ENCODE results near the gene OBP2B. TPM values are rescaled to one million over a fixed set of nuclear protein-coding genes. Genes with fewer than 3 reads are reported as not detected.
"Not testable (repeated sequence)": the region's sequence is repeated elsewhere in the genome, so short reads cannot be mapped to it uniquely, and the experiment has no call there.

The OBP2B gene
- total RNA-seq, 1 experiment from 2014 or later = not detected

- in situ Hi-C loops (cut with HindIII; ENCODE audit: low pct_unique_long_range_greater_than_20kb, low sequenced_read_pairs) = no loop called here
- no peak for DNase-seq (ENCODE audit: low read depth, low spot score)
Measured at GRCh38 chr9:133227242-133227860, 18.3 kb upstream of the OBP2B start.

- DNase-seq (ENCODE audit: low read depth, low spot score) = no peak
- in situ Hi-C loops (cut with HindIII; ENCODE audit: low pct_unique_long_range_greater_than_20kb, low sequenced_read_pairs) = no loop called here
Measured at GRCh38 chr9:133226219-133227171, 17.4 kb upstream of the OBP2B start.

- in situ Hi-C loops (cut with HindIII; ENCODE audit: low pct_unique_long_range_greater_than_20kb, low sequenced_read_pairs) = no loop called here
- DNase-seq (ENCODE audit: low read depth, low spot score) = no peak
Measured at GRCh38 chr9:133225171-133226011, 16.3 kb upstream of the OBP2B start.

- in situ Hi-C loops (cut with HindIII; ENCODE audit: low pct_unique_long_range_greater_than_20kb, low sequenced_read_pairs) = no loop called here
- no peak for DNase-seq (ENCODE audit: low read depth, low spot score)
Measured at GRCh38 chr9:133224762-133225161, 15.7 kb upstream of the OBP2B start.

GRCh38 chr9:133223159-133223756, 14.2 kb upstream of the OBP2B start:
- DNase-seq (ENCODE audit: low read depth, low spot score); in situ Hi-C loops (cut with HindIII; ENCODE audit: low pct_unique_long_range_greater_than_20kb, low sequenced_read_pairs): not testable (repeated sequence)

GRCh38 chr9:133221994-133222393, 12.9 kb upstream of the OBP2B start:
- in situ Hi-C loops (cut with HindIII; ENCODE audit: low pct_unique_long_range_greater_than_20kb, low sequenced_read_pairs); DNase-seq (ENCODE audit: low read depth, low spot score): not testable (repeated sequence)

- in situ Hi-C loops (cut with HindIII; ENCODE audit: low pct_unique_long_range_greater_than_20kb, low sequenced_read_pairs) = no loop called here
- no peak for DNase-seq (ENCODE audit: low read depth, low spot score)
Measured at GRCh38 chr9:133221177-133221809, 12.2 kb upstream of the OBP2B start.

GRCh38 chr9:133218049-133218975, 9.3 kb upstream of the OBP2B start:
- in situ Hi-C loops (cut with HindIII; ENCODE audit: low pct_unique_long_range_greater_than_20kb, low sequenced_read_pairs); DNase-seq (ENCODE audit: low read depth, low spot score): not testable (repeated sequence)

- in situ Hi-C loops (cut with HindIII; ENCODE audit: low pct_unique_long_range_greater_than_20kb, low sequenced_read_pairs); DNase-seq (ENCODE audit: low read depth, low spot score): not testable (repeated sequence)
Measured at GRCh38 chr9:133217333-133217988, 8.4 kb upstream of the OBP2B start.

- in situ Hi-C loops (cut with HindIII; ENCODE audit: low pct_unique_long_range_greater_than_20kb, low sequenced_read_pairs); DNase-seq (ENCODE audit: low read depth, low spot score): not testable (repeated sequence)
Measured at GRCh38 chr9:133214276-133214675, 5.2 kb upstream of the OBP2B start.

- in situ Hi-C loops (cut with HindIII; ENCODE audit: low pct_unique_long_range_greater_than_20kb, low sequenced_read_pairs) = no loop called here
- DNase-seq (ENCODE audit: low read depth, low spot score) = no peak
Measured at GRCh38 chr9:133210609-133211008, 1.6 kb upstream of the OBP2B start.

GRCh38 chr9:133210202-133210532, 1.1 kb upstream of the OBP2B start:
- DNase-seq (ENCODE audit: low read depth, low spot score) = no peak

GRCh38 chr9:133209327-133210201, 514 bp upstream of the OBP2B start:
- DNase-seq (ENCODE audit: low read depth, low spot score); in situ Hi-C loops (cut with HindIII; ENCODE audit: low pct_unique_long_range_greater_than_20kb, low sequenced_read_pairs): not testable (repeated sequence)

More at GRCh38 chr9:133210202-133210532, 1.1 kb upstream of the OBP2B start:
- in situ Hi-C loops (cut with HindIII; ENCODE audit: low pct_unique_long_range_greater_than_20kb, low sequenced_read_pairs) = no loop called here

GRCh38 chr9:133208171-133208879, 725 bp downstream of the OBP2B start:
- in situ Hi-C loops (cut with HindIII; ENCODE audit: low pct_unique_long_range_greater_than_20kb, low sequenced_read_pairs) = not testable (repeated sequence)

More at GRCh38 chr9:133208171-133208879, 725 bp downstream of the OBP2B start:
- not testable (repeated sequence) for DNase-seq (ENCODE audit: low read depth, low spot score)

All from SK-MEL-5 (cell line).